GM23338 (cell line): ENCODE results near the gene PHC1. TPM values are rescaled to one million over a fixed set of nuclear protein-coding genes. Genes with fewer than 3 reads are reported as not detected.

Source experiments
- ATAC-seq: fragments of 200-7000 bp; cut with Tn5 transposase; 3 replicates; pipeline ENCODE4 v1.9.1; 2020
- DNase-seq: peaks from one replicate; pipeline ENCODE4 v3.0.0-alpha.2; 2015; ENCODE audit warnings: low spot score
- H2AFZ ChIP-seq: fragments of 200-600 bp; sonication (generic); 2 replicates; pipeline ENCODE4 v1.8.0; 2016; ENCODE audit warnings: antibody characterized with exemption, mild to moderate bottlenecking, moderate library complexity
- H3F3A ChIP-seq: fragments of 200-600 bp; sonication (generic); replicated peaks from 2 replicates; pipeline ENCODE4 v1.8.0; 2017; ENCODE audit warnings: antibody characterized with exemption, mixed run types, low read depth
- H3K27ac ChIP-seq: fragments of 200-600 bp; sonication (generic); 2 replicates; pipeline ENCODE4 v1.6.1; 2016; ENCODE audit warnings: low read depth
- H3K27me3 ChIP-seq: fragments of 200-600 bp; sonication (generic); 2 replicates; pipeline ENCODE4 v1.8.0; 2016; ENCODE audit warnings: mild to moderate bottlenecking, mixed run types, moderate library complexity; ENCODE audit not compliant: insufficient read depth
- H3K36me3 ChIP-seq: fragments of 200-600 bp; sonication (generic); 2 replicates; pipeline ENCODE4 v1.8.0; 2016; ENCODE audit warnings: mild to moderate bottlenecking; ENCODE audit not compliant: insufficient read depth
- H3K4me1 ChIP-seq: fragments of 200-600 bp; sonication (generic); 2 replicates; pipeline ENCODE4 v1.8.0; 2016; ENCODE audit warnings: mild to moderate bottlenecking, moderate library complexity; ENCODE audit not compliant: insufficient read depth
- H3K4me2 ChIP-seq: fragments of 200-600 bp; sonication (generic); 2 replicates; pipeline ENCODE4 v1.7.1; 2017; ENCODE audit warnings: mixed run types
- H3K4me3 ChIP-seq: fragments of 200-600 bp; sonication (generic); 2 replicates; pipeline ENCODE4 v1.6.1; 2016; ENCODE audit warnings: mixed run types
- H3K79me2 ChIP-seq: fragments of 200-600 bp; sonication (generic); replicated peaks from 2 replicates; pipeline ENCODE4 v1.8.0; 2017; ENCODE audit warnings: mild to moderate bottlenecking; ENCODE audit not compliant: insufficient read depth
- H3K9me2 ChIP-seq: fragments of 200-600 bp; sonication (generic); 2 replicates; pipeline ENCODE4 v1.8.0; 2017; ENCODE audit not compliant: insufficient read depth
- H4K20me1 ChIP-seq: fragments of 200-600 bp; sonication (generic); replicated peaks from 2 replicates; pipeline ENCODE4 v1.8.0; 2017; ENCODE audit warnings: mild to moderate bottlenecking; ENCODE audit not compliant: insufficient read depth
- H3K27ac Mint-ChIP-seq: 2 replicates; pipeline ENCODE4 v1.8.0; 2020; ENCODE audit warnings: inconsistent platforms, mild to moderate bottlenecking, moderate library complexity, mixed read lengths
- H3K27me3 Mint-ChIP-seq: 3 replicates; pipeline ENCODE4 v1.8.0; 2022; ENCODE audit warnings: low read depth, mild to moderate bottlenecking, moderate library complexity, mixed read lengths, inconsistent platforms; ENCODE audit not compliant: insufficient read depth, poor library complexity
- H3K36me3 Mint-ChIP-seq: 3 replicates; pipeline ENCODE4 v1.8.0; 2021; ENCODE audit warnings: low read depth, mild to moderate bottlenecking, inconsistent platforms, moderate library complexity, mixed read lengths
- H3K4me1 Mint-ChIP-seq: 3 replicates; pipeline ENCODE4 v1.8.0; 2020; ENCODE audit warnings: mild to moderate bottlenecking, inconsistent platforms, mixed read lengths
- H3K4me3 Mint-ChIP-seq: 3 replicates; pipeline ENCODE4 v1.8.0; 2021; ENCODE audit warnings: moderate library complexity, mild to moderate bottlenecking, inconsistent platforms, mixed read lengths
- H3K9me3 Mint-ChIP-seq: 3 replicates; pipeline ENCODE4 v1.8.0; 2020; ENCODE audit warnings: moderate library complexity, mild to moderate bottlenecking, inconsistent platforms, mixed read lengths
- CREB1 ChIP-seq: fragments of 250-450 bp; sonication (Bioruptor Pico); IDR thresholded peaks from 2 replicates; pipeline ENCODE4 v1.5.0; 2020; ENCODE audit warnings: low read depth, mild to moderate bottlenecking, moderate library complexity
- EZH2 ChIP-seq: fragments of 200-600 bp; sonication (generic); IDR thresholded peaks from one replicate; pipeline ENCODE4 v1.8.0; 2017; ENCODE audit warnings: antibody characterized with exemption, mild to moderate bottlenecking, low read depth; ENCODE audit not compliant: unreplicated experiment
- JUNB ChIP-seq: IDR thresholded peaks from one replicate; pipeline ENCODE4 v1.6.1; 2016; ENCODE audit warnings: antibody characterized with exemption; ENCODE audit not compliant: unreplicated experiment
- NANOG ChIP-seq: IDR thresholded peaks from 2 replicates; pipeline ENCODE4 v1.6.1; 2016; ENCODE audit warnings: antibody characterized with exemption, borderline replicate concordance
- POLR2AphosphoS5 ChIP-seq: IDR thresholded peaks from 2 replicates; pipeline ENCODE4 v1.6.1; 2016; ENCODE audit warnings: antibody characterized with exemption, low read depth
- STAT1 ChIP-seq: IDR thresholded peaks from one replicate; pipeline ENCODE4 v1.6.1; 2016; ENCODE audit warnings: antibody characterized with exemption; ENCODE audit not compliant: unreplicated experiment
- ZNF114 ChIP-seq: fragments of 250-450 bp; sonication (Bioruptor Pico); IDR thresholded peaks from 2 replicates; pipeline ENCODE4 v1.5.0; 2020; ENCODE audit warnings: mild to moderate bottlenecking, moderate library complexity
- ZNF331 ChIP-seq: fragments of 250-450 bp; sonication (Bioruptor Pico); IDR thresholded peaks from 2 replicates; pipeline ENCODE4 v1.5.0; 2020; ENCODE audit warnings: low read depth, mild to moderate bottlenecking, moderate library complexity
- polyA plus RNA-seq: library from polyadenylated mRNA; unstranded; fragments of >200 nt; fragmentation: Nextera tagmentation; extraction: Ambion mirVana; gene quantifications from 2 replicates; pipeline ENCODE4 v1.2.1, GENCODE V29; 2016
- total RNA-seq: library from RNA; depleted of rRNA; stranded (reverse); fragments of >200 nt; shearing (Covaris generic); gene quantifications from 2 replicates; pipeline ENCODE4 v1.2.3, GENCODE V29; 2014
- TF ChIP-seq, protein P1 (sequence below): fragments of 250-450 bp; sonication (Bioruptor Pico); IDR thresholded peaks from 2 replicates; pipeline ENCODE4 v1.5.0; 2020; ENCODE audit warnings: mild to moderate bottlenecking, moderate library complexity
- TF ChIP-seq, protein P2 (sequence below): IDR thresholded peaks from one replicate; pipeline ENCODE4 v1.6.1; 2018; ENCODE audit warnings: antibody characterized with exemption; ENCODE audit not compliant: unreplicated experiment
- TF ChIP-seq, protein P3 (sequence below): IDR thresholded peaks from 2 replicates; pipeline ENCODE4 v1.6.1; 2016; ENCODE audit warnings: antibody characterized with exemption

PHC1 gene
- total and polyA plus RNA-seq, 2 experiments from 2014 or later: 303 to 1,069 TPM

DNA sequence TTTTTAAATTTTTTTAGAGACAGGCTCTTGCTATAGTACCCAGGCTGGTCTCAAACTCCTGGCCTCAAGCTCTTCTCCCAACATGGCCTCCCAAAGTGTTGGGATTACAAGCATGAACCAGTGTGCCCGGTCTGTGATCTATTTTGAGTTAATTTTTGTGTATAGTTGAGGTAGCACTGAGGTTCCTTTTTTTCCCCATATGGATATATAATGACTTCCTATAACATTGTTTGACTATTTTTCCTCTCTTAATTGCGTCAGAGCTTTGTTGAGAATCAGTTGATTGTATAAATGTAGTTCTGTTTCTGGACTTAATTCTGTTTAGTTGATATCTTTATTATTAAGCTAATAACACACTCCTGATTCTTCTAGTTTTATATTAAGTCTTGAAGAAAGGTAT, 43.8 kb downstream of the PHC1 start:
- H3K4me3 Mint-ChIP-seq: no peak overlapping the region
- no peaks in the 10 kb centered on the region for H3K27me3 ChIP-seq
- no peak overlapping the region for H2AFZ ChIP-seq
- no peaks in the 10 kb centered on the region for H3K9me2 ChIP-seq
- H3K36me3 ChIP-seq: peaks cover 18% of the 10 kb centered on the region; the same call in 1 of the 2 replicates
- no peaks in the 10 kb centered on the region for H3K4me1 ChIP-seq
- peaks cover 48% of the 10 kb centered on the region for H3K9me3 Mint-ChIP-seq
- no peak overlapping the region for H3K27ac ChIP-seq
- no peak overlapping the region for H3K4me2 ChIP-seq
- no peak overlapping the region for H3K4me3 ChIP-seq
- DNase-seq (no peak), ATAC-seq (no peak)
- no peaks in the 10 kb centered on the region for H4K20me1 ChIP-seq
- peaks cover 3% of the 10 kb centered on the region; the same call in 1 of the 2 replicates for H3F3A ChIP-seq
- H3K4me1 Mint-ChIP-seq: no peaks in the 10 kb centered on the region
- no peaks in the 10 kb centered on the region for H3K79me2 ChIP-seq
- H3K27me3 Mint-ChIP-seq: peaks cover 1% of the 10 kb centered on the region
- H3K36me3 Mint-ChIP-seq: peaks cover 74% of the 10 kb centered on the region
- H3K27ac Mint-ChIP-seq: no peak overlapping the region
- TF ChIP-seq, protein P1, sequence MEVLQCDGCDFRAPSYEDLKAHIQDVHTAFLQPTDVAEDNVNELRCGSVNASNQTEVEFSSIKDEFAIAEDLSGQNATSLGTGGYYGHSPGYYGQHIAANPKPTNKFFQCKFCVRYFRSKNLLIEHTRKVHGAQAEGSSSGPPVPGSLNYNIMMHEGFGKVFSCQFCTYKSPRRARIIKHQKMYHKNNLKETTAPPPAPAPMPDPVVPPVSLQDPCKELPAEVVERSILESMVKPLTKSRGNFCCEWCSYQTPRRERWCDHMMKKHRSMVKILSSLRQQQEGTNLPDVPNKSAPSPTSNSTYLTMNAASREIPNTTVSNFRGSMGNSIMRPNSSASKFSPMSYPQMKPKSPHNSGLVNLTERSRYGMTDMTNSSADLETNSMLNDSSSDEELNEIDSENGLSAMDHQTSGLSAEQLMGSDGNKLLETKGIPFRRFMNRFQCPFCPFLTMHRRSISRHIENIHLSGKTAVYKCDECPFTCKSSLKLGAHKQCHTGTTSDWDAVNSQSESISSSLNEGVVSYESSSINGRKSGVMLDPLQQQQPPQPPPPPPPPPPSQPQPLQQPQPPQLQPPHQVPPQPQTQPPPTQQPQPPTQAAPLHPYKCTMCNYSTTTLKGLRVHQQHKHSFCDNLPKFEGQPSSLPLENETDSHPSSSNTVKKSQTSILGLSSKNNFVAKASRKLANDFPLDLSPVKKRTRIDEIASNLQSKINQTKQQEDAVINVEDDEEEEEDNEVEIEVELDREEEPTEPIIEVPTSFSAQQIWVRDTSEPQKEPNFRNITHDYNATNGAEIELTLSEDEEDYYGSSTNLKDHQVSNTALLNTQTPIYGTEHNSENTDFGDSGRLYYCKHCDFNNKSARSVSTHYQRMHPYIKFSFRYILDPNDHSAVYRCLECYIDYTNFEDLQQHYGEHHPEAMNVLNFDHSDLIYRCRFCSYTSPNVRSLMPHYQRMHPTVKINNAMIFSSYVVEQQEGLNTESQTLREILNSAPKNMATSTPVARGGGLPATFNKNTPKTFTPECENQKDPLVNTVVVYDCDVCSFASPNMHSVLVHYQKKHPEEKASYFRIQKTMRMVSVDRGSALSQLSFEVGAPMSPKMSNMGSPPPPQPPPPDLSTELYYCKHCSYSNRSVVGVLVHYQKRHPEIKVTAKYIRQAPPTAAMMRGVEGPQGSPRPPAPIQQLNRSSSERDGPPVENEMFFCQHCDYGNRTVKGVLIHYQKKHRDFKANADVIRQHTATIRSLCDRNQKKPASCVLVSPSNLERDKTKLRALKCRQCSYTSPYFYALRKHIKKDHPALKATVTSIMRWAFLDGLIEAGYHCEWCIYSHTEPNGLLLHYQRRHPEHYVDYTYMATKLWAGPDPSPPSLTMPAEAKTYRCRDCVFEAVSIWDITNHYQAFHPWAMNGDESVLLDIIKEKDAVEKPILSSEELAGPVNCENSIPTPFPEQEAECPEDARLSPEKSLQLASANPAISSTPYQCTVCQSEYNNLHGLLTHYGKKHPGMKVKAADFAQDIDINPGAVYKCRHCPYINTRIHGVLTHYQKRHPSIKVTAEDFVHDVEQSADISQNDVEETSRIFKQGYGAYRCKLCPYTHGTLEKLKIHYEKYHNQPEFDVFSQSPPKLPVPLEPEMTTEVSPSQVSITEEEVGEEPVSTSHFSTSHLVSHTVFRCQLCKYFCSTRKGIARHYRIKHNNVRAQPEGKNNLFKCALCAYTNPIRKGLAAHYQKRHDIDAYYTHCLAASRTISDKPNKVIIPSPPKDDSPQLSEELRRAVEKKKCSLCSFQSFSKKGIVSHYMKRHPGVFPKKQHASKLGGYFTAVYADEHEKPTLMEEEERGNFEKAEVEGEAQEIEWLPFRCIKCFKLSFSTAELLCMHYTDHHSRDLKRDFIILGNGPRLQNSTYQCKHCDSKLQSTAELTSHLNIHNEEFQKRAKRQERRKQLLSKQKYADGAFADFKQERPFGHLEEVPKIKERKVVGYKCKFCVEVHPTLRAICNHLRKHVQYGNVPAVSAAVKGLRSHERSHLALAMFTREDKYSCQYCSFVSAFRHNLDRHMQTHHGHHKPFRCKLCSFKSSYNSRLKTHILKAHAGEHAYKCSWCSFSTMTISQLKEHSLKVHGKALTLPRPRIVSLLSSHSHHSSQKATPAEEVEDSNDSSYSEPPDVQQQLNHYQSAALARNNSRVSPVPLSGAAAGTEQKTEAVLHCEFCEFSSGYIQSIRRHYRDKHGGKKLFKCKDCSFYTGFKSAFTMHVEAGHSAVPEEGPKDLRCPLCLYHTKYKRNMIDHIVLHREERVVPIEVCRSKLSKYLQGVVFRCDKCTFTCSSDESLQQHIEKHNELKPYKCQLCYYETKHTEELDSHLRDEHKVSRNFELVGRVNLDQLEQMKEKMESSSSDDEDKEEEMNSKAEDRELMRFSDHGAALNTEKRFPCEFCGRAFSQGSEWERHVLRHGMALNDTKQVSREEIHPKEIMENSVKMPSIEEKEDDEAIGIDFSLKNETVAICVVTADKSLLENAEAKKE (CRISPR knock-in tag): no peak
- TF ChIP-seq EZH2: no peak
- TF ChIP-seq, protein P2, sequence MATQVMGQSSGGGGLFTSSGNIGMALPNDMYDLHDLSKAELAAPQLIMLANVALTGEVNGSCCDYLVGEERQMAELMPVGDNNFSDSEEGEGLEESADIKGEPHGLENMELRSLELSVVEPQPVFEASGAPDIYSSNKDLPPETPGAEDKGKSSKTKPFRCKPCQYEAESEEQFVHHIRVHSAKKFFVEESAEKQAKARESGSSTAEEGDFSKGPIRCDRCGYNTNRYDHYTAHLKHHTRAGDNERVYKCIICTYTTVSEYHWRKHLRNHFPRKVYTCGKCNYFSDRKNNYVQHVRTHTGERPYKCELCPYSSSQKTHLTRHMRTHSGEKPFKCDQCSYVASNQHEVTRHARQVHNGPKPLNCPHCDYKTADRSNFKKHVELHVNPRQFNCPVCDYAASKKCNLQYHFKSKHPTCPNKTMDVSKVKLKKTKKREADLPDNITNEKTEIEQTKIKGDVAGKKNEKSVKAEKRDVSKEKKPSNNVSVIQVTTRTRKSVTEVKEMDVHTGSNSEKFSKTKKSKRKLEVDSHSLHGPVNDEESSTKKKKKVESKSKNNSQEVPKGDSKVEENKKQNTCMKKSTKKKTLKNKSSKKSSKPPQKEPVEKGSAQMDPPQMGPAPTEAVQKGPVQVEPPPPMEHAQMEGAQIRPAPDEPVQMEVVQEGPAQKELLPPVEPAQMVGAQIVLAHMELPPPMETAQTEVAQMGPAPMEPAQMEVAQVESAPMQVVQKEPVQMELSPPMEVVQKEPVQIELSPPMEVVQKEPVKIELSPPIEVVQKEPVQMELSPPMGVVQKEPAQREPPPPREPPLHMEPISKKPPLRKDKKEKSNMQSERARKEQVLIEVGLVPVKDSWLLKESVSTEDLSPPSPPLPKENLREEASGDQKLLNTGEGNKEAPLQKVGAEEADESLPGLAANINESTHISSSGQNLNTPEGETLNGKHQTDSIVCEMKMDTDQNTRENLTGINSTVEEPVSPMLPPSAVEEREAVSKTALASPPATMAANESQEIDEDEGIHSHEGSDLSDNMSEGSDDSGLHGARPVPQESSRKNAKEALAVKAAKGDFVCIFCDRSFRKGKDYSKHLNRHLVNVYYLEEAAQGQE: no peak
- no peak for TF ChIP-seq POLR2AphosphoS5
- TF ChIP-seq CREB1 (CRISPR knock-in tag): no peak
- TF ChIP-seq NANOG: no peak
- TF ChIP-seq JUNB: no peak
- TF ChIP-seq ZNF331 (CRISPR knock-in tag): no peak
- TF ChIP-seq, protein P3, sequence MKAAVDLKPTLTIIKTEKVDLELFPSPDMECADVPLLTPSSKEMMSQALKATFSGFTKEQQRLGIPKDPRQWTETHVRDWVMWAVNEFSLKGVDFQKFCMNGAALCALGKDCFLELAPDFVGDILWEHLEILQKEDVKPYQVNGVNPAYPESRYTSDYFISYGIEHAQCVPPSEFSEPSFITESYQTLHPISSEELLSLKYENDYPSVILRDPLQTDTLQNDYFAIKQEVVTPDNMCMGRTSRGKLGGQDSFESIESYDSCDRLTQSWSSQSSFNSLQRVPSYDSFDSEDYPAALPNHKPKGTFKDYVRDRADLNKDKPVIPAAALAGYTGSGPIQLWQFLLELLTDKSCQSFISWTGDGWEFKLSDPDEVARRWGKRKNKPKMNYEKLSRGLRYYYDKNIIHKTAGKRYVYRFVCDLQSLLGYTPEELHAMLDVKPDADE: no peak
- no peak for TF ChIP-seq STAT1
- no peak for TF ChIP-seq ZNF114 (CRISPR knock-in tag)
